Measurements from ENCODE around the gene FDX2.

The FDX2 gene

GRCh38 chr19:10332158-10332964, 16.5 kb upstream of the FDX2 start:
- no peak for DNase-seq

GRCh38 chr19:10329555-10329954, 13.7 kb upstream of the FDX2 start:
- DNase-seq: no peak

- DNase-seq: no peak
Observed at GRCh38 chr19:10328558-10329429, 13.0 kb upstream of the FDX2 start.

GRCh38 chr19:10327793-10328192, 12.0 kb upstream of the FDX2 start:
- no peak for DNase-seq

GRCh38 chr19:10325732-10326131, 9.9 kb upstream of the FDX2 start:
- DNase-seq: no peak

- no peak for DNase-seq
Observed at GRCh38 chr19:10321874-10322835, 6.3 kb upstream of the FDX2 start.

- no peak for DNase-seq
Observed at GRCh38 chr19:10321417-10321797, 5.6 kb upstream of the FDX2 start.

- no peak for DNase-seq
Observed at GRCh38 chr19:10320602-10321416, 5.0 kb upstream of the FDX2 start.

GRCh38 chr19:10318807-10319682, 3.2 kb upstream of the FDX2 start:
- DNase-seq: no peak

GRCh38 chr19:10317857-10318462, 2.1 kb upstream of the FDX2 start:
- no peak for DNase-seq

- no peak for DNase-seq
Observed at GRCh38 chr19:10317045-10317856, 1.4 kb upstream of the FDX2 start.

- peak; percentile 11 for DNase-seq
Observed at GRCh38 chr19:10316229-10317044, 622 bp upstream of the FDX2 start.

GRCh38 chr19:10309423-10309822, 6.4 kb downstream of the FDX2 start, which contains the start of gene ZGLP1:
ZGLP1 (minus strand) TSS chr19:10309815.
- DNase-seq: no peak

GRCh38 chr19:10306327-10306726, 9.5 kb downstream of the FDX2 start:
- DNase-seq: no peak

- DNase-seq: no peak
Observed at GRCh38 chr19:10305139-10305806, 10.5 kb downstream of the FDX2 start.

GRCh38 chr19:10299545-10300458, 16.0 kb downstream of the FDX2 start:
- no peak for DNase-seq
